Amniotic epithelial cell (primary cell): ENCODE measurements around the gene DUSP1.

ENCODE experiments used
- DNase-seq: peaks from one replicate; pipeline ENCODE4 v3.0.0-alpha.2; 2010; ENCODE audit warnings: low read depth

DUSP1 gene

GRCh38 chr5:172724242-172725183 lies 46.5 kb downstream of the DUSP1 start:
- no peak for DNase-seq

- DNase-seq = no peak
These were observed 47.5 kb downstream of the DUSP1 start for GRCh38 chr5:172723508-172723907.

- no peak for DNase-seq
These were observed 48.6 kb downstream of the DUSP1 start for GRCh38 chr5:172722327-172722815.

- DNase-seq = peak; percentile 64
These were observed 49.3 kb downstream of the DUSP1 start for GRCh38 chr5:172721455-172722326.

GRCh38 chr5:172720655-172721054 lies 50.3 kb downstream of the DUSP1 start:
- DNase-seq = no peak

- no peak for DNase-seq
These were observed 51.8 kb downstream of the DUSP1 start for GRCh38 chr5:172719211-172719610.

GRCh38 chr5:172718527-172719114 lies 52.4 kb downstream of the DUSP1 start:
- DNase-seq = no peak
